SK-N-MC (cell line): Measurements from ENCODE around the gene CTNND2.

Experiments
- EZH2 ChIP-seq: fragments of 200-600 bp; sonication (generic); IDR thresholded peaks from one replicate; pipeline ENCODE4 v1.6.1; 2017; ENCODE audit warnings: antibody characterized with exemption
- POLR2AphosphoS5 ChIP-seq: IDR thresholded peaks from 2 replicates; pipeline ENCODE4 v1.6.1; 2012; ENCODE audit warnings: mild to moderate bottlenecking, low read depth, low read length, borderline replicate concordance

- no peak for TF ChIP-seq POLR2AphosphoS5
- TF ChIP-seq EZH2 = no peak
Measured at GRCh38 chr5:10958728-10959127, 945.5 kb downstream of the CTNND2 start.
